Ishikawa (cell line): Measurements from ENCODE around the gene CPT1B.

Experiments used
- CEBPB ChIP-seq: IDR thresholded peaks from 2 replicates; pipeline ENCODE4 v1.6.1; 2012
- CREB1 ChIP-seq: IDR thresholded peaks from 2 replicates; pipeline ENCODE4 v1.6.1; 2012; ENCODE audit warnings: low read depth
- EGR1 ChIP-seq: IDR thresholded peaks from 2 replicates; pipeline ENCODE4 v1.6.1; 2012
- EP300 ChIP-seq: IDR thresholded peaks from 2 replicates; pipeline ENCODE4 v1.6.1; 2012; ENCODE audit warnings: borderline replicate concordance
- FOXM1 ChIP-seq: IDR thresholded peaks from 2 replicates; pipeline ENCODE4 v1.6.1; 2012; ENCODE audit warnings: low read depth, borderline replicate concordance
- NFIC ChIP-seq: IDR thresholded peaks from 2 replicates; pipeline ENCODE4 v1.6.1; 2012
- RAD21 ChIP-seq: IDR thresholded peaks from 2 replicates; pipeline ENCODE4 v1.6.1; 2012; ENCODE audit warnings: low read depth
- REST ChIP-seq: IDR thresholded peaks from 2 replicates; pipeline ENCODE4 v1.6.1; 2012; ENCODE audit warnings: low read depth, mild to moderate bottlenecking
- TAF1 ChIP-seq: IDR thresholded peaks from 2 replicates; pipeline ENCODE4 v1.6.1; 2012; ENCODE audit warnings: low read depth, mild to moderate bottlenecking
- TCF12 ChIP-seq: IDR thresholded peaks from 2 replicates; pipeline ENCODE4 v1.6.1; 2012; ENCODE audit warnings: low read depth
- TEAD4 ChIP-seq: IDR thresholded peaks from 2 replicates; pipeline ENCODE4 v1.6.1; 2012
- YY1 ChIP-seq: IDR thresholded peaks from 2 replicates; pipeline ENCODE4 v1.6.1; 2012; ENCODE audit warnings: low read depth
- ZBTB7A ChIP-seq: IDR thresholded peaks from 2 replicates; pipeline ENCODE4 v1.6.1; 2012; ENCODE audit warnings: low read depth
- TF ChIP-seq, protein P1 (sequence below): IDR thresholded peaks from 2 replicates; pipeline ENCODE4 v1.6.1; 2012
- TF ChIP-seq, protein P2 (sequence below): IDR thresholded peaks from 2 replicates; pipeline ENCODE4 v1.6.1; 2012

The CPT1B gene

GRCh38 chr22:50550395-50550794 is 27.8 kb downstream of the CPT1B start:
- no peak for TF ChIP-seq REST
- no peak for TF ChIP-seq CREB1
- TF ChIP-seq TAF1: no peak
- TF ChIP-seq TCF12: no peak
- TF ChIP-seq, protein P1, sequence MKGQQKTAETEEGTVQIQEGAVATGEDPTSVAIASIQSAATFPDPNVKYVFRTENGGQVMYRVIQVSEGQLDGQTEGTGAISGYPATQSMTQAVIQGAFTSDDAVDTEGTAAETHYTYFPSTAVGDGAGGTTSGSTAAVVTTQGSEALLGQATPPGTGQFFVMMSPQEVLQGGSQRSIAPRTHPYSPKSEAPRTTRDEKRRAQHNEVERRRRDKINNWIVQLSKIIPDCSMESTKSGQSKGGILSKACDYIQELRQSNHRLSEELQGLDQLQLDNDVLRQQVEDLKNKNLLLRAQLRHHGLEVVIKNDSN: no peak
- TF ChIP-seq NFIC: no peak
- TF ChIP-seq EP300: no peak
- TF ChIP-seq RAD21: no peak
- no peak for TF ChIP-seq ZBTB7A
- no peak for TF ChIP-seq FOXM1
- no peak for TF ChIP-seq CEBPB
- TF ChIP-seq YY1: no peak

GRCh38 chr22:50548921-50549790 is 29.1 kb downstream of the CPT1B start:
- TF ChIP-seq TCF12: no peak
- no peak for TF ChIP-seq ZBTB7A
- no peak for TF ChIP-seq TAF1
- TF ChIP-seq RAD21: no peak
- no peak for TF ChIP-seq TEAD4
- TF ChIP-seq EP300: no peak
- TF ChIP-seq CREB1: no peak
- TF ChIP-seq EGR1: no peak
- TF ChIP-seq CEBPB: no peak
- TF ChIP-seq FOXM1: no peak

DNA sequence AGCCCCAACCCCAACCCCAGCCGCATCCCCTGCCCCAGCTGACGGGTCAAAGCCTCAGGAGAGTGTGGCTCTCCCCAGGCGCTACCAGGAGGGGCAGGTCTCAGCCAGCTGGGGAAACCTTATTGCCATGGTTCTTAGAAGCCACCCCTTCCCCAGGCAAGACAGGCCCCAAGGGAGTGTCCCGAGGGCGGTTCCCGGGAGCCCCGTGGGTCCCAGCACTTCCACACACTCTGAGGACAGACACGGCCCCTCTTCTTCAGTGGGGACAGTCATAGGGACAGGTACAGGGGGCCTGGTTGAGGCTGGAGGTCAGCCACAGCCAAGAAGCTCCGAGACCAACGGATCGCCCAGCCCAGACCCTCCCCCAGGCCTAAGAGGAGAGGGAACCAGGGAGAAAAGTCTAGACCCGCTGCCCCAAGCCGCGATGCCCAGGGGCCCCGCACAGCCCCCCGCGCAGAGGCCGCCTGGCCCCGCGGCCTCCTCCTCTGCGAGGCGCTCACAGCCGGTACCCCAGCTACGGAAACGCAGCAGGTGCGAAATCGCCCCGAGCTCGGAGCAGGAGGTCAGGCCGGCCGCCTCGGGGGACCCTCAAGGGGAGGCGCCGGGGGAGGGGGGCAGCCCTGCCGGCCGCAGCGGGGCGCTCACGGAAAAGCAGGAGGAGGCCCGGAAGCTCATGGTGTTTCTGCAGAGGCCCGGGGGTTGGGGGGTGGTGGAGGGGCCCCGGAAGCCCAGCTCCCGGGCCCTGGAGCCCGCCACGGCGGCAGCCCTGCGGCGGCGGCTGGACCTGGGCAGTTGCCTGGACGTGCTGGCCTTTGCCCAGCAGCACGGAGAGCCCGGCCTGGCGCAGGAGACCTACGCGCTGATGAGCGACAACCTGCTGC is 29.9 kb downstream of the CPT1B start:
- TF ChIP-seq, protein P1: no peak

GRCh38 chr22:50547263-50547985 is 30.8 kb downstream of the CPT1B start:
- TF ChIP-seq TAF1 (no peak), RAD21 (no peak), CEBPB (no peak), NFIC (no peak), ZBTB7A (no peak), EP300 (no peak), TCF12 (no peak), FOXM1 (no peak), TEAD4 (no peak)
- TF ChIP-seq, protein P2, sequence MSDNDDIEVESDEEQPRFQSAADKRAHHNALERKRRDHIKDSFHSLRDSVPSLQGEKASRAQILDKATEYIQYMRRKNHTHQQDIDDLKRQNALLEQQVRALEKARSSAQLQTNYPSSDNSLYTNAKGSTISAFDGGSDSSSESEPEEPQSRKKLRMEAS: no peak
- TF ChIP-seq, protein P1: no peak

GRCh38 chr22:50546326-50547262 is 31.6 kb downstream of the CPT1B start:
- TF ChIP-seq FOXM1 (no peak), CREB1 (no peak), TEAD4 (no peak), TAF1 (no peak), EGR1 (no peak), TCF12 (no peak), ZBTB7A (no peak), REST (no peak), EP300 (no peak), YY1 (no peak), RAD21 (no peak), CEBPB (no peak), NFIC (no peak)
- TF ChIP-seq, protein P2: no peak
- TF ChIP-seq, protein P1: no peak
